ENCODE results near the gene TLR10. TPM values are rescaled to one million over a fixed set of nuclear protein-coding genes. Genes with fewer than 3 reads are reported as not detected.

The TLR10 gene
- total RNA-seq, 1 experiment from 2014 or later, result 0.30 TPM

GRCh38 chr4:38752941-38753806, 29.6 kb downstream of the TLR10 start:
- Histone ChIP-seq H3K79me2 (ENCODE audit: insufficient read depth, low read length) (no peaks in the 10 kb centered on the region), H3K27ac (ENCODE audit: low read depth, low read length) (peak overlapping the region; percentile 62), H3K4me2 (ENCODE audit: low read length) (peak overlapping the region; percentile 68), H3K36me3 (ENCODE audit: control insufficient read depth in 1 of 2, insufficient read depth in 2 of 2, low read length in 2 of 2) (no peaks in the 10 kb centered on the region), H3K9ac (ENCODE audit: low read length) (peak overlapping the region; percentile 5; the same call in 1 of the 2 replicates), H4K20me1 (ENCODE audit: insufficient read depth) (no peaks in the 10 kb centered on the region), H3K9me3 (ENCODE audit: control insufficient read depth in 1 of 2, insufficient read depth in 1 of 2, low read depth in 1 of 2, low read length in 2 of 2) (no peaks in the 10 kb centered on the region), H3K4me1 (ENCODE audit: control insufficient read depth in 1 of 2, insufficient read depth in 2 of 2, low read length in 2 of 2) (peaks cover 20 to 38% of the 10 kb centered on the region in 2 experiments), H2AFZ (ENCODE audit: low read depth, low read length, poor library complexity, severe bottlenecking) (peak overlapping the region; percentile 92), H3K27me3 (ENCODE audit: insufficient read depth, low read length) (no peaks in the 10 kb centered on the region), H3K9me2 (ENCODE audit: insufficient read depth) (no peaks in the 10 kb centered on the region), H3K4me3 (replicated peaks in 1 of 2; ENCODE audit: low read depth in 1 of 2, low read length in 2 of 2) (peak overlapping the region in 1 of 2 experiments; percentile 13; a peak in 2 of 4 replicates)
- intact Hi-C loops (cut with micrococcal nuclease), result no loop called here
- CTCF ChIA-PET, result no interaction called here
- POLR2A ChIA-PET, result no interaction called here
- TF ChIP-seq CBX3 (IDR thresholded peaks at IDR 0.05; ENCODE audit: low read depth) (peak; percentile 10; the same call in 1 of the 2 replicates), EGR1 (IDR thresholded peaks at IDR 0.05; ENCODE audit: low read depth) (peak; percentile 77), ELF1 (IDR thresholded peaks at IDR 0.05; ENCODE audit: borderline replicate concordance, low read depth) (no peak), FOSL1 (IDR thresholded peaks at IDR 0.05; ENCODE audit: low read depth) (no peak), SIN3A (IDR thresholded peaks at IDR 0.05; ENCODE audit: low read depth) (no peak), TCF7L2 (IDR thresholded peaks at IDR 0.05; ENCODE audit: borderline replicate concordance, extremely low read depth, insufficient read depth, insufficient read length) (peak; percentile 57), YY1 (IDR thresholded peaks at IDR 0.05; ENCODE audit: extremely low read depth, insufficient replicate concordance, low read depth, low read length) (no peak), CEBPB (IDR thresholded peaks at IDR 0.05; ENCODE audit: low read depth) (no peak), POLR2AphosphoS5 (IDR thresholded peaks at IDR 0.05; ENCODE audit: low read depth, low read length) (peak; percentile 43; the same call in 1 of the 2 replicates), REST (IDR thresholded peaks at IDR 0.05; ENCODE audit: low read depth) (no peak), SRF (IDR thresholded peaks at IDR 0.05; ENCODE audit: low read depth) (0 out of 2 replicates have a peak, but pooled peaks have one; percentile 16), ZFX (IDR thresholded peaks at IDR 0.05) (peak; percentile 32; the same call in 1 of the 2 replicates), ZNF274 (IDR thresholded peaks at IDR 0.05; ENCODE audit: low read depth, low read length) (no peak)
- ATAC-seq, result peak; percentile 91
- RAD21 ChIA-PET (ENCODE audit: low non-redundant PET in 1 of 2, low total read pairs in 2 of 2, uncharacterized antibody in 2 of 2, unreplicated experiment in 2 of 2), result no interaction called here
- peak; percentile 81 for DNase-seq (ENCODE audit: low read depth, low spot score)
- no TSS peak for BruUV-seq (replicated peaks)
